HEK293 (cell line): ENCODE measurements around the gene PIGM.

Experiments
- BCL11B ChIP-seq: fragments of 450-650 bp; formaldehyde crosslinking; IDR thresholded peaks from 2 replicates; pipeline ENCODE4 v1.5.1; 2016; ENCODE audit warnings: low read depth, missing biosample characterization, missing genetic modification characterization
- GFI1B ChIP-seq: fragments of 450-650 bp; formaldehyde crosslinking; IDR thresholded peaks from 2 replicates; pipeline ENCODE4 v1.5.1; 2016; ENCODE audit warnings: missing biosample characterization, missing genetic modification characterization
- RBAK ChIP-seq: fragments of 450-650 bp; formaldehyde crosslinking; IDR thresholded peaks from 2 replicates; pipeline ENCODE4 v1.5.1; 2016; ENCODE audit warnings: missing biosample characterization, missing genetic modification characterization
- REPIN1 ChIP-seq: fragments of 450-650 bp; formaldehyde crosslinking; IDR thresholded peaks from 2 replicates; pipeline ENCODE4 v1.5.1; 2017; ENCODE audit warnings: missing biosample characterization, missing genetic modification characterization, low read depth
- SETDB1 ChIP-seq: IDR thresholded peaks from one replicate; pipeline ENCODE4 v1.6.1; 2017; ENCODE audit warnings: mild to moderate bottlenecking, low read length, moderate library complexity, mixed read lengths; ENCODE audit not compliant: insufficient read length
- ZBTB1 ChIP-seq: fragments of 450-650 bp; formaldehyde crosslinking; IDR thresholded peaks from 2 replicates; pipeline ENCODE4 v1.5.1; 2016; ENCODE audit warnings: missing biosample characterization, missing genetic modification characterization
- ZBTB17 ChIP-seq: fragments of 450-650 bp; formaldehyde crosslinking; IDR thresholded peaks from 2 replicates; pipeline ENCODE4 v1.5.1; 2016; ENCODE audit warnings: missing biosample characterization, missing genetic modification characterization
- ZFP69B ChIP-seq: fragments of 450-650 bp; formaldehyde crosslinking; IDR thresholded peaks from 2 replicates; pipeline ENCODE4 v1.5.1; 2016; ENCODE audit warnings: missing biosample characterization, missing genetic modification characterization
- ZNF138 ChIP-seq: fragments of 450-650 bp; formaldehyde crosslinking; IDR thresholded peaks from 2 replicates; pipeline ENCODE4 v1.5.1; 2016; ENCODE audit warnings: missing biosample characterization, missing genetic modification characterization, borderline replicate concordance
- ZNF16 ChIP-seq: fragments of 450-650 bp; formaldehyde crosslinking; IDR thresholded peaks from 2 replicates; pipeline ENCODE4 v1.5.1; 2016; ENCODE audit warnings: low read depth, missing biosample characterization, missing genetic modification characterization
- ZNF18 ChIP-seq: fragments of 450-650 bp; formaldehyde crosslinking; IDR thresholded peaks from 2 replicates; pipeline ENCODE4 v1.5.1; 2016; ENCODE audit warnings: missing biosample characterization, missing genetic modification characterization
- ZNF184 ChIP-seq: fragments of 450-650 bp; IDR thresholded peaks from 2 replicates; pipeline ENCODE4 v1.5.1; 2018; ENCODE audit warnings: missing biosample characterization, mild to moderate bottlenecking, missing genetic modification characterization
- ZNF223 ChIP-seq: fragments of 450-650 bp; formaldehyde crosslinking; IDR thresholded peaks from 2 replicates; pipeline ENCODE4 v1.5.1; 2016; ENCODE audit warnings: missing biosample characterization, missing genetic modification characterization
- ZNF354C ChIP-seq: fragments of 450-650 bp; formaldehyde crosslinking; IDR thresholded peaks from 2 replicates; pipeline ENCODE4 v1.5.1; 2016; ENCODE audit warnings: missing biosample characterization, missing genetic modification characterization, low read depth, borderline replicate concordance
- ZNF366 ChIP-seq: fragments of 450-650 bp; formaldehyde crosslinking; conservative IDR thresholded peaks from 2 replicates; pipeline ENCODE4 v1.5.1; 2016; ENCODE audit warnings: missing biosample characterization, missing genetic modification characterization
- ZNF529 ChIP-seq: fragments of 450-650 bp; formaldehyde crosslinking; IDR thresholded peaks from 2 replicates; pipeline ENCODE4 v1.5.1; 2017; ENCODE audit warnings: missing genetic modification characterization, missing biosample characterization; ENCODE audit not compliant: insufficient replicate concordance
- ZNF544 ChIP-seq: fragments of 450-650 bp; formaldehyde crosslinking; IDR thresholded peaks from 2 replicates; pipeline ENCODE4 v1.5.0; 2017; ENCODE audit warnings: missing biosample characterization, missing genetic modification characterization
- ZNF600 ChIP-seq: fragments of 450-650 bp; formaldehyde crosslinking; IDR thresholded peaks from 2 replicates; pipeline ENCODE4 v1.5.1; 2016; ENCODE audit warnings: missing biosample characterization, missing genetic modification characterization
- ZNF621 ChIP-seq: fragments of 450-650 bp; formaldehyde crosslinking; IDR thresholded peaks from 2 replicates; pipeline ENCODE4 v1.5.1; 2017; ENCODE audit warnings: missing biosample characterization, missing genetic modification characterization
- ZNF629 ChIP-seq: fragments of 450-650 bp; formaldehyde crosslinking; IDR thresholded peaks from 2 replicates; pipeline ENCODE4 v1.5.1; 2017; ENCODE audit warnings: missing biosample characterization, missing genetic modification characterization
- ZNF660 ChIP-seq: fragments of 450-650 bp; IDR thresholded peaks from 2 replicates; pipeline ENCODE4 v1.5.1; 2018; ENCODE audit warnings: missing biosample characterization, mild to moderate bottlenecking, missing genetic modification characterization
- ZNF677 ChIP-seq: fragments of 450-650 bp; IDR thresholded peaks from 2 replicates; pipeline ENCODE4 v1.5.0; 2018; ENCODE audit warnings: missing biosample characterization, mild to moderate bottlenecking, missing genetic modification characterization, moderate library complexity
- ZNF792 ChIP-seq: fragments of 450-650 bp; formaldehyde crosslinking; IDR thresholded peaks from 2 replicates; pipeline ENCODE4 v1.5.1; 2016; ENCODE audit warnings: missing biosample characterization, missing genetic modification characterization
- ZNF830 ChIP-seq: fragments of 450-650 bp; IDR thresholded peaks from 2 replicates; pipeline ENCODE4 v1.5.0; 2018; ENCODE audit warnings: missing biosample characterization, missing genetic modification characterization, low read depth, mild to moderate bottlenecking, moderate library complexity
- ZSCAN18 ChIP-seq: fragments of 450-650 bp; formaldehyde crosslinking; IDR thresholded peaks from 2 replicates; pipeline ENCODE4 v1.5.1; 2016; ENCODE audit warnings: missing biosample characterization, missing genetic modification characterization
- TF ChIP-seq, protein P1 (sequence below): fragments of 450-650 bp; formaldehyde crosslinking; IDR thresholded peaks from 2 replicates; pipeline ENCODE4 v1.5.1; 2017; ENCODE audit warnings: missing biosample characterization, missing genetic modification characterization
- TF ChIP-seq, protein P2 (sequence below): fragments of 450-650 bp; formaldehyde crosslinking; conservative IDR thresholded peaks from 2 replicates; pipeline ENCODE4 v1.5.1; 2016; ENCODE audit warnings: low read depth, missing biosample characterization, missing genetic modification characterization
- TF ChIP-seq, protein P3 (sequence below): fragments of 450-650 bp; formaldehyde crosslinking; IDR thresholded peaks from 2 replicates; pipeline ENCODE4 v1.5.1; 2016; ENCODE audit warnings: missing biosample characterization, missing genetic modification characterization, borderline replicate concordance

PIGM gene

DNA sequence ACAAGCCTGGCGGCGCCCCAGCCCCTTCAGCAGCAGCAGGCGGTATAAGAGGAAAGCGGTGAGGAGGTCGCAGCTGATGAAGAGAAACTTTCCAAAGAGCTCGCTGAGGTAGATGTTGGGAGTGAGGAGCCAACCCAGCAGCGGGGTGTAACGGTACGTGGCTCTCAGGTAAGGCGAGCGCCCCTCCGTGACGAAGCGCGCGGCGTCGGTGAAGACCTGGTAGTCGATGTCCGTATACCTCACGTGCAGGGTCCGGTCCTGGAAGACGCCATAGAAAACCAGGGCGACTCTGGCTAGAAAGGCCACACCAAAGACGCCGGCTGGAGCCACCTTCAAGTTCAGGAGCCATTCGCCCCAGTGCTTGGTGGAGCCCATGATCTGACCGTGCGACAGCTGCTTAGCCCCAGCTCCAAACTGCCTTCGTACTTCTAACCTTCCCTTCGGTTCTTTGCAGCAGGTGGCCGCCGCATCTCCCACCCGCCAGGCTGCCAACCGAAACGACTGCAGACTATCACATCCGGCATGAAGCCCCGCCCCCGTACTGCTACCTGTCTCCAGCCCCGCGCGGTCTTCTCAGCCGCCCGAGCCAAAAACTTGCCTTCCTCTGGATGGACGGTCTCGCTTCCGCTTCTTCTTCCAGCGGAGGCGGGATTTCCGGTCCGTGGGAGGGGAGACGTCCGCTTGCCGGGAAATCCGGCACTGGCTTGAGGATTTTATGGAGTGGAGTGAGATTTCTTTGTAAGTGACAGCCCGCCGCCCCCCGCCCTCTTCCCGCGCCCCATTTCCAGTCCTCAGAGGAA, at the start of gene PIGM (continued):
- TF ChIP-seq ZNF354C (tag by site-specific recombination) (no peak), ZSCAN18 (tag by site-specific recombination) (no peak), ZNF184 (tag by site-specific recombination) (no peak), ZNF621 (tag by site-specific recombination) (no peak), GFI1B (no peak), ZFP69B (tag by site-specific recombination) (no peak), ZNF529 (no peak), ZNF138 (tag by site-specific recombination) (no peak), ZBTB1 (tag by site-specific recombination) (no peak), ZNF629 (peak; percentile 59), ZNF366 (tag by site-specific recombination) (peak; percentile 94), ZNF544 (tag by site-specific recombination) (no peak), ZNF677 (tag by site-specific recombination) (no peak), REPIN1 (tag by site-specific recombination) (peak; percentile 20; the same call in 1 of the 2 replicates), SETDB1 (no peak), ZNF600 (no peak), ZNF792 (tag by site-specific recombination) (no peak), RBAK (no peak), ZNF830 (tag by site-specific recombination) (no peak), BCL11B (tag by site-specific recombination) (no peak), ZNF660 (tag by site-specific recombination) (peak; percentile 84), ZNF223 (tag by site-specific recombination) (no peak), ZNF18 (tag by site-specific recombination) (0 out of 2 replicates have a peak, but pooled peaks have one; percentile 11), ZNF16 (no peak), ZBTB17 (peak; percentile 93)
- TF ChIP-seq, protein P1, sequence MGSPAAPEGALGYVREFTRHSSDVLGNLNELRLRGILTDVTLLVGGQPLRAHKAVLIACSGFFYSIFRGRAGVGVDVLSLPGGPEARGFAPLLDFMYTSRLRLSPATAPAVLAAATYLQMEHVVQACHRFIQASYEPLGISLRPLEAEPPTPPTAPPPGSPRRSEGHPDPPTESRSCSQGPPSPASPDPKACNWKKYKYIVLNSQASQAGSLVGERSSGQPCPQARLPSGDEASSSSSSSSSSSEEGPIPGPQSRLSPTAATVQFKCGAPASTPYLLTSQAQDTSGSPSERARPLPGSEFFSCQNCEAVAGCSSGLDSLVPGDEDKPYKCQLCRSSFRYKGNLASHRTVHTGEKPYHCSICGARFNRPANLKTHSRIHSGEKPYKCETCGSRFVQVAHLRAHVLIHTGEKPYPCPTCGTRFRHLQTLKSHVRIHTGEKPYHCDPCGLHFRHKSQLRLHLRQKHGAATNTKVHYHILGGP (tag by site-specific recombination): no peak
- TF ChIP-seq, protein P2, sequence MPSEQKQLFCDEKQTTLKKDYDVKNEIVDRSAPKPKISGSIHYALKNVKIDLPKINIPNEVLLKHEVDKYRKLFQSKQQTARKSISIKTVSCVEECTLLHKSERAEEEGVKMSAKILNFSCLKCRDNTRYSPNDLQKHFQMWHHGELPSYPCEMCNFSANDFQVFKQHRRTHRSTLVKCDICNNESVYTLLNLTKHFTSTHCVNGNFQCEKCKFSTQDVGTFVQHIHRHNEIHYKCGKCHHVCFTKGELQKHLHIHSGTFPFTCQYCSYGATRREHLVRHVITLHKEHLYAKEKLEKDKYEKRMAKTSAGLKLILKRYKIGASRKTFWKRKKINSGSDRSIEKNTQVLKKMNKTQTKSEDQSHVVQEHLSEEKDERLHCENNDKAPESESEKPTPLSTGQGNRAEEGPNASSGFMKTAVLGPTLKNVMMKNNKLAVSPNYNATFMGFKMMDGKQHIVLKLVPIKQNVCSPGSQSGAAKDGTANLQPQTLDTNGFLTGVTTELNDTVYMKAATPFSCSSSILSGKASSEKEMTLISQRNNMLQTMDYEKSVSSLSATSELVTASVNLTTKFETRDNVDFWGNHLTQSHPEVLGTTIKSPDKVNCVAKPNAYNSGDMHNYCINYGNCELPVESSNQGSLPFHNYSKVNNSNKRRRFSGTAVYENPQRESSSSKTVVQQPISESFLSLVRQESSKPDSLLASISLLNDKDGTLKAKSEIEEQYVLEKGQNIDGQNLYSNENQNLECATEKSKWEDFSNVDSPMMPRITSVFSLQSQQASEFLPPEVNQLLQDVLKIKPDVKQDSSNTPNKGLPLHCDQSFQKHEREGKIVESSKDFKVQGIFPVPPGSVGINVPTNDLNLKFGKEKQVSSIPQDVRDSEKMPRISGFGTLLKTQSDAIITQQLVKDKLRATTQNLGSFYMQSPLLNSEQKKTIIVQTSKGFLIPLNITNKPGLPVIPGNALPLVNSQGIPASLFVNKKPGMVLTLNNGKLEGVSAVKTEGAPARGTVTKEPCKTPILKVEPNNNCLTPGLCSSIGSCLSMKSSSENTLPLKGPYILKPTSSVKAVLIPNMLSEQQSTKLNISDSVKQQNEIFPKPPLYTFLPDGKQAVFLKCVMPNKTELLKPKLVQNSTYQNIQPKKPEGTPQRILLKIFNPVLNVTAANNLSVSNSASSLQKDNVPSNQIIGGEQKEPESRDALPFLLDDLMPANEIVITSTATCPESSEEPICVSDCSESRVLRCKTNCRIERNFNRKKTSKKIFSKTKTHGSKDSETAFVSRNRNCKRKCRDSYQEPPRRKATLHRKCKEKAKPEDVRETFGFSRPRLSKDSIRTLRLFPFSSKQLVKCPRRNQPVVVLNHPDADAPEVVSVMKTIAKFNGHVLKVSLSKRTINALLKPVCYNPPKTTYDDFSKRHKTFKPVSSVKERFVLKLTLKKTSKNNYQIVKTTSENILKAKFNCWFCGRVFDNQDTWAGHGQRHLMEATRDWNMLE (tag by site-specific recombination): peak; percentile 83
- TF ChIP-seq, protein P3, sequence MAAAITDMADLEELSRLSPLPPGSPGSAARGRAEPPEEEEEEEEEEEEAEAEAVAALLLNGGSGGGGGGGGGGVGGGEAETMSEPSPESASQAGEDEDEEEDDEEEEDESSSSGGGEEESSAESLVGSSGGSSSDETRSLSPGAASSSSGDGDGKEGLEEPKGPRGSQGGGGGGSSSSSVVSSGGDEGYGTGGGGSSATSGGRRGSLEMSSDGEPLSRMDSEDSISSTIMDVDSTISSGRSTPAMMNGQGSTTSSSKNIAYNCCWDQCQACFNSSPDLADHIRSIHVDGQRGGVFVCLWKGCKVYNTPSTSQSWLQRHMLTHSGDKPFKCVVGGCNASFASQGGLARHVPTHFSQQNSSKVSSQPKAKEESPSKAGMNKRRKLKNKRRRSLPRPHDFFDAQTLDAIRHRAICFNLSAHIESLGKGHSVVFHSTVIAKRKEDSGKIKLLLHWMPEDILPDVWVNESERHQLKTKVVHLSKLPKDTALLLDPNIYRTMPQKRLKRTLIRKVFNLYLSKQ: no peak
